Coronary artery (tissue), 2 donors: ENCODE data around the gene INPP5F.

Experiments used
- DNase-seq: peaks from one replicate; pipeline ENCODE4 v3.0.0-alpha.2; 2017; ENCODE audit warnings: low spot score
- H3K27ac ChIP-seq, 2 donors: fragments of 200-600 bp; sonication (generic); one replicate each; pipeline ENCODE4 v1.5.1; 2016 to 2019
- H3K4me3 ChIP-seq: fragments of 200-600 bp; sonication (generic); 2 replicates; pipeline ENCODE4 v1.5.1; 2016; ENCODE audit warnings: mild to moderate bottlenecking, moderate library complexity
- CTCF ChIP-seq: fragments of 200-600 bp; sonication (generic); IDR thresholded peaks from one replicate; pipeline ENCODE4 v1.5.1; 2019; ENCODE audit warnings: antibody characterized with exemption

INPP5F gene

GRCh38 chr10:119749455-119749854 lies 23.6 kb downstream of the INPP5F start:
- no peak for DNase-seq
- H3K27ac ChIP-seq: no peak overlapping the region

GRCh38 chr10:119750391-119751230 lies 24.8 kb downstream of the INPP5F start:
- peak; percentile 82 for TF ChIP-seq CTCF
- no peak overlapping the region for H3K27ac ChIP-seq
- no peak for DNase-seq
- no peak overlapping the region for H3K4me3 ChIP-seq

More at GRCh38 chr10:119749455-119749854, 23.6 kb downstream of the INPP5F start:
- TF ChIP-seq CTCF: no peak
- H3K4me3 ChIP-seq: no peak overlapping the region

GRCh38 chr10:119753309-119753708 lies 27.5 kb downstream of the INPP5F start:
- TF ChIP-seq CTCF: no peak

GRCh38 chr10:119754085-119754484 lies 28.2 kb downstream of the INPP5F start:
- no peak for TF ChIP-seq CTCF
- no peak overlapping the region for H3K27ac ChIP-seq
- no peak for DNase-seq
- no peak overlapping the region for H3K4me3 ChIP-seq

More at GRCh38 chr10:119753309-119753708, 27.5 kb downstream of the INPP5F start:
- Histone ChIP-seq H3K27ac (no peak overlapping the region), H3K4me3 (no peak overlapping the region)
- DNase-seq: no peak

- peak overlapping the region in 1 of 2 donors; percentile 52 for H3K27ac ChIP-seq
- no peak for DNase-seq
- no peak for TF ChIP-seq CTCF
- H3K4me3 ChIP-seq: no peak overlapping the region
Measured at GRCh38 chr10:119754936-119755335, 29.1 kb downstream of the INPP5F start.

- no peak overlapping the region for H3K4me3 ChIP-seq
- no peak for DNase-seq
- peak overlapping the region in 1 of 2 donors; percentile 52 for H3K27ac ChIP-seq
- no peak for TF ChIP-seq CTCF
Measured at GRCh38 chr10:119755446-119755845, 29.6 kb downstream of the INPP5F start.
